Body of pancreas (tissue), 4 donors: ENCODE data around the gene BSDC1.

Source experiments
- CTCF ChIP-seq, 7 experiments: fragments of 450-650 bp in 4 of 7; fragments of 200-600 bp in 3 of 7; sonication (generic) in 3 of 7; IDR thresholded peaks; one replicate each; pipeline ENCODE4 v1.5.1; 2016 to 2019; ENCODE audit warnings: antibody characterized with exemption in 7 of 7
- POLR2A ChIP-seq, 3 donors: fragments of 450-650 bp; IDR thresholded peaks; one replicate each; pipeline ENCODE4 v1.6.1; 2016; ENCODE audit warnings: antibody characterized with exemption in 3 of 3, mild to moderate bottlenecking in 2 of 3

GRCh38 chr1:32332290-32333079, 61.8 kb downstream of the BSDC1 start:
- TF ChIP-seq CTCF (IDR thresholded peaks at IDR 0.05) (no peak), POLR2A (IDR thresholded peaks at IDR 0.05) (no peak)
